RWPE2 (cell line): ENCODE data around the gene GDE1.

Experiments used
- ATAC-seq: fragments of 200-7000 bp; cut with Tn5 transposase; 3 replicates; pipeline ENCODE4 v1.9.1; 2021; ENCODE audit warnings: low read depth
- DNase-seq: peaks from one replicate; pipeline ENCODE4 v3.0.0-alpha.2; 2020; ENCODE audit warnings: low spot score
- H3K27ac ChIP-seq: fragments of 450-650 bp; 2 replicates; pipeline ENCODE4 v1.5.1; 2017; ENCODE audit warnings: mild to moderate bottlenecking; ENCODE audit not compliant: poor library complexity, severe bottlenecking
- H3K27me3 ChIP-seq: fragments of 250-450 bp; sonication (Bioruptor Pico); 2 replicates; pipeline ENCODE4 v1.5.1; 2021; ENCODE audit warnings: mild to moderate bottlenecking, moderate library complexity; ENCODE audit not compliant: insufficient read depth, poor library complexity, severe bottlenecking
- H3K36me3 ChIP-seq: fragments of 250-450 bp; sonication (Bioruptor Pico); 2 replicates; pipeline ENCODE4 v1.5.1; 2020; ENCODE audit warnings: low read depth, mild to moderate bottlenecking, moderate library complexity
- H3K4me1 ChIP-seq: fragments of 250-450 bp; sonication (Bioruptor Pico); 2 replicates; pipeline ENCODE4 v1.5.1; 2021; ENCODE audit warnings: mild to moderate bottlenecking, moderate library complexity; ENCODE audit not compliant: insufficient read depth, poor library complexity, severe bottlenecking
- H3K4me3 ChIP-seq: fragments of 250-450 bp; sonication (Bioruptor Pico); 2 replicates; pipeline ENCODE4 v1.5.1; 2021; ENCODE audit warnings: mild to moderate bottlenecking, moderate library complexity; ENCODE audit not compliant: severe bottlenecking
- H3K9me3 ChIP-seq: fragments of 250-450 bp; sonication (Bioruptor Pico); 2 replicates; pipeline ENCODE4 v1.5.1; 2021; ENCODE audit warnings: mild to moderate bottlenecking, moderate library complexity; ENCODE audit not compliant: severe bottlenecking
- CTCF ChIP-seq: fragments of 450-650 bp; IDR thresholded peaks from one replicate; pipeline ENCODE4 v1.5.1; 2017; ENCODE audit warnings: mild to moderate bottlenecking, moderate library complexity; ENCODE audit not compliant: poor library complexity, severe bottlenecking

GDE1 gene

GRCh38 chr16:19490619-19491018 is 31.3 kb downstream of the GDE1 start:
- H3K27ac ChIP-seq = no peak overlapping the region
- no peaks in the 10 kb centered on the region for H3K9me3 ChIP-seq
- ATAC-seq (no peak), DNase-seq (no peak)
- no peak for TF ChIP-seq CTCF
- H3K4me1 ChIP-seq = no peaks in the 10 kb centered on the region
- no peaks in the 10 kb centered on the region for H3K36me3 ChIP-seq
- no peaks in the 10 kb centered on the region for H3K27me3 ChIP-seq
- no peak overlapping the region for H3K4me3 ChIP-seq

GRCh38 chr16:19488213-19488640 is 33.7 kb downstream of the GDE1 start:
- Histone ChIP-seq H3K27me3 (no peaks in the 10 kb centered on the region), H3K4me3 (no peak overlapping the region), H3K27ac (no peak overlapping the region), H3K36me3 (no peaks in the 10 kb centered on the region), H3K9me3 (no peaks in the 10 kb centered on the region), H3K4me1 (no peaks in the 10 kb centered on the region)
- ATAC-seq = no peak
- DNase-seq = no peak
- no peak for TF ChIP-seq CTCF

GRCh38 chr16:19486750-19487325 is 35.1 kb downstream of the GDE1 start:
- Histone ChIP-seq H3K27ac (no peak overlapping the region), H3K27me3 (no peaks in the 10 kb centered on the region), H3K36me3 (no peaks in the 10 kb centered on the region), H3K9me3 (no peaks in the 10 kb centered on the region), H3K4me1 (no peaks in the 10 kb centered on the region), H3K4me3 (no peak overlapping the region)
- TF ChIP-seq CTCF = peak; percentile 9
- no peak for ATAC-seq
- DNase-seq = no peak

- Histone ChIP-seq H3K4me1 (no peaks in the 10 kb centered on the region), H3K36me3 (0 out of 2 replicates have a peak, but pooled peaks cover under 1% of the 10 kb centered on the region), H3K27me3 (no peaks in the 10 kb centered on the region), H3K9me3 (no peaks in the 10 kb centered on the region), H3K4me3 (no peak overlapping the region), H3K27ac (no peak overlapping the region)
- ATAC-seq = no peak
- no peak for DNase-seq
- TF ChIP-seq CTCF = no peak
Observed at GRCh38 chr16:19486051-19486450, 35.8 kb downstream of the GDE1 start.

GRCh38 chr16:19485611-19486010 is 36.3 kb downstream of the GDE1 start:
- TF ChIP-seq CTCF = no peak
- Histone ChIP-seq H3K4me1 (no peaks in the 10 kb centered on the region), H3K27ac (no peak overlapping the region), H3K4me3 (no peak overlapping the region), H3K36me3 (0 out of 2 replicates have a peak, but pooled peaks cover 3% of the 10 kb centered on the region), H3K9me3 (no peaks in the 10 kb centered on the region), H3K27me3 (no peaks in the 10 kb centered on the region)
- DNase-seq (no peak), ATAC-seq (no peak)
